GM12878 (cell line): Measurements from ENCODE around the gene FGFR2. TPM values are rescaled to one million over a fixed set of nuclear protein-coding genes. Genes with fewer than 3 reads are reported as not detected.

Experiments
- ATAC-seq: fragments of 200-7000 bp; cut with Tn5 transposase; 3 replicates; pipeline ENCODE4 v1.9.1; 2020; ENCODE audit warnings: mild to moderate bottlenecking, moderate library complexity
- BruUV-seq: library from RNA; stranded (reverse); fragments of 400-500 nt; replicated peaks from 2 replicates; lab custom pipeline; 2021; lab: Mats Ljungman, UMichigan
- CTCF ChIA-PET: fragments of 300-600 bp; sonication (Branson Sonifier 250); formaldehyde crosslinking; extraction: SDS; loops from one replicate; lab custom pipeline; 2021; ENCODE audit warnings: inconsistent platforms; lab: Yijun Ruan, JAX
- POLR2A ChIA-PET: fragments of 350-600 bp; formaldehyde crosslinking; extraction: SDS; loops from one replicate; lab custom pipeline; 2021; ENCODE audit warnings: inconsistent platforms; lab: Charles Lee
- RAD21 ChIA-PET: fragments of 300-600 bp; sonication (Branson Sonifier 250); formaldehyde crosslinking; loops from one replicate; lab custom pipeline; 2023; ENCODE audit warnings: antibody characterized with exemption; ENCODE audit not compliant: unreplicated experiment; lab: Charles Lee
- SMC1A ChIA-PET: fragments of 300-600 bp; sonication (Branson Sonifier 250); formaldehyde crosslinking; loops from one replicate; lab custom pipeline; 2023; ENCODE audit not compliant: unreplicated experiment, uncharacterized antibody; lab: Charles Lee
- DNase-seq: peaks from one replicate; pipeline ENCODE4 v3.0.0-alpha.2; 2011; ENCODE audit warnings: low read depth, low spot score
- FAIRE-seq: peaks from 3 replicates; lab custom pipeline; 2011; peaks lifted over from hg19 to GRCh38; lab: Jason Lieb, UNC
- H2AFZ ChIP-seq: 2 replicates; pipeline ENCODE4 v1.6.0; 2011; ENCODE audit warnings: low read depth, low read length, control low read depth; ENCODE audit not compliant: control insufficient read depth
- H3K27ac ChIP-seq: 2 replicates; pipeline ENCODE4 v1.5.1; 2011; ENCODE audit warnings: control low read depth; ENCODE audit not compliant: control insufficient read depth, insufficient read depth
- H3K27me3 ChIP-seq, 2 experiments: replicated peaks in 1 of 2; 2 replicates each; pipeline versions ENCODE4 v1.6.0 to v1.6.1; 2011; ENCODE audit warnings: low read length in 1 of 2; ENCODE audit not compliant: control insufficient read depth in 2 of 2, insufficient read depth in 2 of 2
- H3K36me3 ChIP-seq, 2 experiments: 2 replicates each; pipeline ENCODE4 v1.5.1; 2011; ENCODE audit warnings: low read length in 1 of 2; ENCODE audit not compliant: control insufficient read depth in 2 of 2, insufficient read depth in 2 of 2
- H3K4me1 ChIP-seq: 2 replicates; pipeline ENCODE4 v1.6.1; 2011; ENCODE audit warnings: mild to moderate bottlenecking, low read length, moderate library complexity, mixed read lengths; ENCODE audit not compliant: control insufficient read depth, insufficient read depth
- H3K4me2 ChIP-seq: 2 replicates; pipeline ENCODE4 v1.6.0; 2011; ENCODE audit warnings: control low read depth; ENCODE audit not compliant: control insufficient read depth, insufficient read depth
- H3K4me3 ChIP-seq: fragments of 200-600 bp; sonication (generic); 2 replicates; pipeline ENCODE4 v1.5.1; 2016
- H3K79me2 ChIP-seq: 2 replicates; pipeline ENCODE4 v1.6.0; 2011; ENCODE audit warnings: low read length; ENCODE audit not compliant: control insufficient read depth, insufficient read depth
- H3K9ac ChIP-seq: 2 replicates; pipeline ENCODE4 v1.8.0; 2011; ENCODE audit warnings: low read length, control low read depth, mixed read lengths; ENCODE audit not compliant: control insufficient read depth, insufficient read depth
- H3K9me3 ChIP-seq: replicated peaks from 3 replicates; pipeline ENCODE4 v1.5.1; 2011; ENCODE audit warnings: mild to moderate bottlenecking, low read length; ENCODE audit not compliant: control insufficient read depth, insufficient read depth
- H4K20me1 ChIP-seq: 2 replicates; pipeline ENCODE4 v1.6.0; 2011; ENCODE audit not compliant: control insufficient read depth, insufficient read depth
- ATF2 ChIP-seq: IDR thresholded peaks from 2 replicates; pipeline ENCODE4 v1.6.1; 2012; ENCODE audit warnings: low read length, inconsistent platforms
- CHD2 ChIP-seq: IDR thresholded peaks from 2 replicates; pipeline ENCODE4 v1.6.1; 2011; ENCODE audit warnings: low read depth, low read length, improper control_type of control experiment, borderline replicate concordance
- CUX1 ChIP-seq: IDR thresholded peaks from 2 replicates; pipeline ENCODE4 v1.6.1; 2012; ENCODE audit warnings: improper control_type of control experiment, low read depth, low read length; ENCODE audit not compliant: insufficient replicate concordance
- IRF4 ChIP-seq: IDR thresholded peaks from 2 replicates; pipeline ENCODE4 v1.6.1; 2011; ENCODE audit warnings: low read depth, low read length
- ZNF274 ChIP-seq: IDR thresholded peaks from one replicate; pipeline ENCODE4 v1.8.0; 2011; ENCODE audit not compliant: insufficient read length, insufficient read depth
- WGBS: methylation state at CpG from one replicate; pipeline ENCODE4 v1.1.6; 2016; ENCODE audit warnings: low lambda C conversion rate; ENCODE audit not compliant: insufficient replicate concordance, insufficient coverage; ENCODE audit errors: missing lambda C conversion rate; 5-methylcytosine and 5-hydroxymethylcytosine counted together
- in situ Hi-C: fragments of 300-500 bp; cut with MboI; formaldehyde crosslinking; loops from 9 replicates; pipeline ENCODE4 v1.14.3; 2018; ENCODE audit warnings: mixed read lengths
- intact Hi-C: fragments of 100-400 bp; cut with micrococcal nuclease; formaldehyde crosslinking; loops from one replicate; pipeline ENCODE4 v1.14.2; 2022; ENCODE audit not compliant: unreplicated experiment
- polyA plus RNA-seq, 11 experiments: library from polyadenylated mRNA; depleted of rRNA in 4 of 11; unstranded in 6 of 11; stranded (reverse) in 5 of 11; fragments of >200 nt; fragmentation: Nextera tagmentation in 4 of 11; fragmentation: Illumina TruSeq in 1 of 11; extraction: Ambion mirVana in 4 of 11; extraction: Trizol in 1 of 11; gene quantifications; 1 replicate in 1 of 11; 2 replicates in 10 of 11; pipeline versions ENCODE4 v1.2.1 to v1.2.3, GENCODE V29; 2011 to 2016; ENCODE audit warnings: inconsistent platforms in 2 of 11, missing spikeins in 2 of 11, low read depth in 1 of 11
- total RNA-seq, 4 experiments: library from RNA; depleted of rRNA in 3 of 4; stranded (reverse); fragments of >200 nt in 3 of 4; fragmentation: Illumina TruSeq in 1 of 4; extraction: Trizol in 1 of 4; gene quantifications; 2 replicates each; pipeline versions ENCODE4 v1.2.1 to v1.2.3, GENCODE V29; 2013 to 2021

Gene FGFR2
- total and polyA plus RNA-seq, 10 of the 15 experiments (the other 5 are each of a cell fraction or from before 2014, with no cell fraction given) = 0.04 to 0.15 TPM; not detected in 8

GRCh38 chr10:121510201-121510771 is 88.0 kb downstream of the FGFR2 start:
- ChIA-PET POLR2A (no interaction called here), CTCF (no interaction called here), SMC1A (no interaction called here), RAD21 (no interaction called here)
- H3K27ac ChIP-seq = no peak overlapping the region
- no peak overlapping the region for H3K4me3 ChIP-seq
- intact Hi-C loops = no loop called here
- FAIRE-seq (no peak), DNase-seq (no peak), ATAC-seq (no peak)
- H2AFZ ChIP-seq = no peak overlapping the region
- H3K79me2 ChIP-seq = no peaks in the 10 kb centered on the region
- H3K4me2 ChIP-seq = no peak overlapping the region
- BruUV-seq = no TSS peak
- H3K27me3 ChIP-seq = no peaks in the 10 kb centered on the region
- H3K9me3 ChIP-seq = no peaks in the 10 kb centered on the region
- TF ChIP-seq IRF4 (no peak), CHD2 (no peak), ZNF274 (no peak), CUX1 (no peak), ATF2 (no peak)
- H3K36me3 ChIP-seq = no peaks in the 10 kb centered on the region
- 47% methylated on average over 14 of the region's 14 CpGs for WGBS
- in situ Hi-C loops = no loop called here
- no peaks in the 10 kb centered on the region for H4K20me1 ChIP-seq
- no peak overlapping the region for H3K9ac ChIP-seq
- no peaks in the 10 kb centered on the region for H3K4me1 ChIP-seq
